ENCODE results near the gene SV2B.

- no peak for TF ChIP-seq SMAD3 (CRISPR knock-in tag; IDR thresholded peaks at IDR 0.05; ENCODE audit: borderline replicate concordance)
- TF ChIP-seq CTCF (IDR thresholded peaks at IDR 0.05), result no peak
- no peak for TF ChIP-seq FOXJ3 (CRISPR knock-in tag; IDR thresholded peaks at IDR 0.05; ENCODE audit: borderline replicate concordance)
- TF ChIP-seq SOX15 (CRISPR knock-in tag; IDR thresholded peaks at IDR 0.05), result no peak
- no peak for TF ChIP-seq USF2 (CRISPR knock-in tag; IDR thresholded peaks at IDR 0.05)
- no peak for TF ChIP-seq IRF2 (CRISPR knock-in tag; IDR thresholded peaks at IDR 0.05; ENCODE audit: borderline replicate concordance, low read depth)
- TF ChIP-seq JUN (CRISPR knock-in tag; IDR thresholded peaks at IDR 0.05), result no peak
Measured at GRCh38 chr15:91246998-91247397, 146.9 kb downstream of the SV2B start.

Data from WTC11 (cell line).